ENCODE measurements around the gene CREBL2. TPM values are rescaled to one million over a fixed set of nuclear protein-coding genes. Genes with fewer than 3 reads are reported as not detected.

Gene CREBL2
- total and polyA plus RNA-seq, 10 of the 15 experiments (the other 5 are each of a cell fraction or from before 2014, with no cell fraction given), result 4.6 to 19.1 (median 13.5) TPM

- TF ChIP-seq NR2C1 (IDR thresholded peaks at IDR 0.05) (no peak), EP300 (IDR thresholded peaks at IDR 0.05; ENCODE audit: borderline replicate concordance in 1 of 2, control insufficient read depth in 1 of 2, low read depth in 2 of 2, low read length in 2 of 2) (no peak), ZNF622 (IDR thresholded peaks at IDR 0.05) (no peak)
These were observed 48.5 kb downstream of the CREBL2 start (continued) for GRCh38 chr12:12660201-12660600.

GRCh38 chr12:12661086-12661856 is 49.6 kb downstream of the CREBL2 start:
- ChIA-PET CTCF (interaction anchor here (0.7 to 1.6 kb wide), 5 partner anchors 10 to 285 kb away, joined by 3 to 7 read pairs (median 5); no protein-coding TSS in a partner anchor), POLR2A (interaction anchor here (1.3 kb wide), 1 partner anchor 10 kb away, joined by 4 read pairs; no protein-coding TSS in a partner anchor), SMC1A (ENCODE audit: uncharacterized antibody, unreplicated experiment) (interaction anchor here (0.7 to 2.5 kb wide), 9 partner anchors 10 to 79 kb away, joined by 3 to 16 read pairs (median 3); no protein-coding TSS in a partner anchor), RAD21 (ENCODE audit: unreplicated experiment) (interaction anchor here (0.7 to 3.3 kb wide), 3 partner anchors 16 to 76 kb away, joined by 3 to 17 read pairs (median 3); no protein-coding TSS in a partner anchor)
- H3K4me2 ChIP-seq (ENCODE audit: control insufficient read depth, insufficient read depth), result no peak overlapping the region
- no peak overlapping the region for H2AFZ ChIP-seq (ENCODE audit: control insufficient read depth, low read depth, low read length)
- H3K79me2 ChIP-seq (ENCODE audit: control insufficient read depth, insufficient read depth, low read length), result no peaks in the 10 kb centered on the region
- DNase-seq (ENCODE audit: low read depth, low spot score) (no peak), ATAC-seq (no peak), FAIRE-seq (no peak)
- WGBS (ENCODE audit: insufficient coverage, insufficient replicate concordance, low lambda C conversion rate, missing lambda C conversion rate), result 86% methylated on average over 7 of the region's 7 CpGs
- BruUV-seq (replicated peaks), result no TSS peak
- no peaks in the 10 kb centered on the region for H3K27me3 ChIP-seq (replicated peaks in 1 of 2; ENCODE audit: control insufficient read depth in 2 of 2, insufficient read depth in 2 of 2, low read length in 1 of 2)
- H3K4me1 ChIP-seq (ENCODE audit: control insufficient read depth, insufficient read depth, low read length), result peaks cover 4% of the 10 kb centered on the region; the same call in 1 of the 2 replicates
- no peak overlapping the region for H3K4me3 ChIP-seq
- H4K20me1 ChIP-seq (ENCODE audit: control insufficient read depth, insufficient read depth), result no peaks in the 10 kb centered on the region
- in situ Hi-C loops (cut with MboI), result no loop called here
- no peak overlapping the region for H3K9ac ChIP-seq (ENCODE audit: control insufficient read depth, insufficient read depth, low read length)
- intact Hi-C loops (cut with micrococcal nuclease; ENCODE audit: unreplicated experiment), result no loop called here
- H3K36me3 ChIP-seq (ENCODE audit: control insufficient read depth in 2 of 2, insufficient read depth in 2 of 2, low read length in 1 of 2), result no peaks in the 10 kb centered on the region
- no peak overlapping the region for H3K27ac ChIP-seq (ENCODE audit: control insufficient read depth, insufficient read depth)
- no peaks in the 10 kb centered on the region for H3K9me3 ChIP-seq (replicated peaks; ENCODE audit: control insufficient read depth, insufficient read depth, low read length)
- TF ChIP-seq POLR2AphosphoS2 (IDR thresholded peaks at IDR 0.05; ENCODE audit: low read depth, low read length), result no peak
- no peak for TF ChIP-seq ZBTB4 (CRISPR knock-in tag; IDR thresholded peaks at IDR 0.05)
- TF ChIP-seq RCOR1 (conservative IDR thresholded peaks at IDR 0.05; ENCODE audit: low read depth, low read length), result no peak
- no peak for TF ChIP-seq ASH2L (IDR thresholded peaks at IDR 0.05; ENCODE audit: borderline replicate concordance, low read depth)
- no peak for TF ChIP-seq MYC (IDR thresholded peaks at IDR 0.05; ENCODE audit: insufficient read depth, insufficient read length, insufficient replicate concordance, low read length, severe bottlenecking)
- no peak for TF ChIP-seq IRF3 (IDR thresholded peaks at IDR 0.05)
- no peak for TF ChIP-seq TCF7 (IDR thresholded peaks at IDR 0.05; ENCODE audit: borderline replicate concordance)
- no peak for TF ChIP-seq EGR1 (IDR thresholded peaks at IDR 0.05; ENCODE audit: borderline replicate concordance in 1 of 2, low read depth in 2 of 2, low read length in 2 of 2)
- no peak for TF ChIP-seq ETV6 (conservative IDR thresholded peaks at IDR 0.05 in 1 of 2, IDR thresholded peaks at IDR 0.05 in 1 of 2; ENCODE audit: borderline replicate concordance in 1 of 2, low read depth in 1 of 2)

Measured in GM12878 (cell line).